Measurements from ENCODE around the gene PLEKHG3. TPM values are rescaled to one million over a fixed set of nuclear protein-coding genes. Genes with fewer than 3 reads are reported as not detected.
A peak's percentile ranks its signal among the peaks of the same experiment; 100 is the strongest.

PLEKHG3 gene
- total and polyA plus RNA-seq, 8 donors, result 33.3 to 60.7 (median 39.7) TPM

GRCh38 chr14:64659366-64659765, 44.9 kb upstream of the PLEKHG3 start:
- intact Hi-C loops (cut with DNase I), result no loop called here
- H3K27ac ChIP-seq, result no peak overlapping the region
- WGBS, 2 donors, result 75 to 84% methylated on average over 5 of the region's 5 CpGs
- ATAC-seq, result no peak
- FAIRE-seq, result no peak
- H3K9me3 ChIP-seq, result no peaks in the 10 kb centered on the region
- H3K27me3 ChIP-seq, result no peaks in the 10 kb centered on the region
- H3K4me3 ChIP-seq, result no peak overlapping the region
- peaks cover 0 to 5% (median 0%) of the 10 kb centered on the region in 3 donors for H3K4me1 ChIP-seq
- no peak for DNase-seq
- H3K36me3 ChIP-seq, result no peaks in the 10 kb centered on the region
- TF ChIP-seq CTCF (IDR thresholded peaks at IDR 0.05), result no peak

- H3K27ac ChIP-seq, result no peak overlapping the region
- ATAC-seq, result peak in 3 of 4 donors; percentile 18 to 30 (median 28)
- H3K4me3 ChIP-seq, result no peak overlapping the region
- intact Hi-C loops (cut with DNase I), result no loop called here
- no peaks in the 10 kb centered on the region for H3K27me3 ChIP-seq
- DNase-seq, result no peak
- WGBS, 2 donors, result 67 to 70% methylated on average over 6 of the region's 6 CpGs
- no peaks in the 10 kb centered on the region for H3K36me3 ChIP-seq
- no peak for TF ChIP-seq CTCF (IDR thresholded peaks at IDR 0.05)
- FAIRE-seq, result no peak
- no peaks in the 10 kb centered on the region for H3K4me1 ChIP-seq
- H3K9me3 ChIP-seq, result no peaks in the 10 kb centered on the region
These were observed 41.0 kb upstream of the PLEKHG3 start for GRCh38 chr14:64663174-64663573.

- WGBS, 2 donors, result 7% methylated on average over 3 of the region's 3 CpGs
- Histone ChIP-seq H3K9me3 (no peaks in the 10 kb centered on the region), H3K27ac (no peak overlapping the region), H3K4me1 (peaks cover 0 to 2% (median 0%) of the 10 kb centered on the region in 3 donors), H3K27me3 (no peaks in the 10 kb centered on the region), H3K36me3 (no peaks in the 10 kb centered on the region), H3K4me3 (no peak overlapping the region)
- intact Hi-C loops (cut with DNase I), result loop anchor here (5.0 to 10.0 kb wide), 3 partner anchors 91 to 96 kb away; no protein-coding TSS in a partner anchor
- peak; percentile 88 for FAIRE-seq
- peak; percentile 42 to 61 (median 51) for TF ChIP-seq CTCF (IDR thresholded peaks at IDR 0.05)
- peak in 1 of 6 donors; percentile 25 for DNase-seq
- peak; percentile 72 to 93 (median 88) for ATAC-seq
These were observed 32.6 kb upstream of the PLEKHG3 start for GRCh38 chr14:64671591-64671990.

- WGBS, 2 donors, result 91 to 94% methylated on average over 8 of the region's 8 CpGs
- Histone ChIP-seq H3K36me3 (no peaks in the 10 kb centered on the region), H3K9me3 (no peaks in the 10 kb centered on the region), H3K27me3 (no peaks in the 10 kb centered on the region), H3K4me3 (no peak overlapping the region), H3K4me1 (peaks cover 0 to 2% (median 0%) of the 10 kb centered on the region in 3 donors), H3K27ac (no peak overlapping the region)
- DNase-seq (no peak), FAIRE-seq (no peak), ATAC-seq (no peak)
- TF ChIP-seq CTCF (IDR thresholded peaks at IDR 0.05), result no peak
- intact Hi-C loops (cut with DNase I), result loop anchor here (5.0 to 10.0 kb wide), 3 partner anchors 89 to 94 kb away; no protein-coding TSS in a partner anchor
These were observed 30.9 kb upstream of the PLEKHG3 start for GRCh38 chr14:64673316-64673715.

DNA sequence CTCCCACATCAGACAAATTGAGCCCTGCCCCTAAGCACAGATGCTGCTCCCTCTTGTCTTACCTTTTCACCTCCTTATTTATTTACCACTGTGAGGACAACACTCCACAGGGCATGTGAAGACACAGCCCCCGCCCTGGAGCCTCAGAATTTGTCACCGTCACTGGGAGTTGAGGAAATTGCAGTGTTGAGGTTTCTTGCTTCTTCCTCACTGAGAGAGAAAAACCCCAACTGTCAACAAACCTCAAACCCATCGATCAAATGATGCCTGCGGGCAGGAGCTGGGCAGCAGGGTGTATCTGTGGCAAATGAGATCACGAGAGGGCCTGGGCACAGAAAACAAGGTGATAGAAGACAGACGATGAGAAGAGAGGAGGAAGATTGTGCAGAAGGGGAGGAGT, 30.5 kb upstream of the PLEKHG3 start:
- FAIRE-seq (no peak), DNase-seq (no peak), ATAC-seq (peak in 1 of 4 donors; percentile 46)
- H3K27ac ChIP-seq, result no peak overlapping the region
- 78 to 79% methylated on average over 6 of the region's 6 CpGs for whole genome bisulfite sequencing, 2 donors
- H3K9me3 ChIP-seq, result no peaks in the 10 kb centered on the region
- intact Hi-C loops (cut with DNase I), result loop anchor here (5.0 to 10.0 kb wide), 3 partner anchors 89 to 94 kb away; no protein-coding TSS in a partner anchor
- H3K27me3 ChIP-seq, result no peaks in the 10 kb centered on the region
- H3K4me3 ChIP-seq, result no peak overlapping the region
- H3K36me3 ChIP-seq, result no peaks in the 10 kb centered on the region
- no peak for TF ChIP-seq CTCF (IDR thresholded peaks at IDR 0.05)
- H3K4me1 ChIP-seq, result peaks cover 0 to 2% (median 0%) of the 10 kb centered on the region in 3 donors

Measured in pancreas (tissue), 10 donors.